ENCODE results near the gene TRPC6.

GRCh38 chr11:101583251-101584128 is at the start of gene TRPC6:
- TF ChIP-seq CTCF (conservative IDR thresholded peaks at IDR 0.05) (no peak), EZH2 (IDR thresholded peaks at IDR 0.05; ENCODE audit: low read depth) (no peak)

Data from PC-9 (cell line).